DOHH2 (cell line): ENCODE results near the gene KCTD16.

Experiments
- H3F3A ChIP-seq: fragments of 200-600 bp; sonication (generic), shearing (Covaris generic); 2 replicates; pipeline ENCODE4 v1.6.0; 2016; ENCODE audit warnings: antibody characterized with exemption, mild to moderate bottlenecking; ENCODE audit not compliant: control insufficient read depth, insufficient read depth
- H3K27ac ChIP-seq: fragments of 200-600 bp; sonication (generic); 2 replicates; pipeline ENCODE4 v1.5.1; 2014; ENCODE audit warnings: low read depth, mild to moderate bottlenecking, low read length, moderate library complexity
- H3K27me3 ChIP-seq: fragments of 200-600 bp; sonication (generic); 2 replicates; pipeline ENCODE4 v1.6.1; 2014; ENCODE audit warnings: mild to moderate bottlenecking, low read length, mixed read lengths; ENCODE audit not compliant: control insufficient read depth
- H3K36me3 ChIP-seq: fragments of 200-600 bp; sonication (generic); 2 replicates; pipeline ENCODE4 v1.6.1; 2014; ENCODE audit warnings: mild to moderate bottlenecking, low read length, moderate library complexity, mixed read lengths; ENCODE audit not compliant: control insufficient read depth
- H3K4me1 ChIP-seq: fragments of 200-600 bp; sonication (generic); 2 replicates; pipeline ENCODE4 v1.6.1; 2014; ENCODE audit warnings: mild to moderate bottlenecking, low read length, mixed read lengths; ENCODE audit not compliant: control insufficient read depth
- H3K4me2 ChIP-seq: fragments of 200-600 bp; sonication (generic); 2 replicates; pipeline ENCODE4 v1.6.0; 2014; ENCODE audit warnings: mild to moderate bottlenecking, low read length, moderate library complexity
- H3K4me3 ChIP-seq: fragments of 200-600 bp; sonication (generic); 2 replicates; pipeline ENCODE4 v1.5.1; 2014; ENCODE audit warnings: mild to moderate bottlenecking, low read length, mixed read lengths
- H3K79me2 ChIP-seq: fragments of 200-600 bp; sonication (generic); 2 replicates; pipeline ENCODE4 v1.6.1; 2014; ENCODE audit warnings: mild to moderate bottlenecking, low read length, mixed read lengths; ENCODE audit not compliant: control insufficient read depth
- H3K9me2 ChIP-seq: fragments of 200-600 bp; sonication (generic); replicated peaks from 2 replicates; pipeline ENCODE4 v1.6.1; 2014; ENCODE audit warnings: mild to moderate bottlenecking, low read length, mixed read lengths; ENCODE audit not compliant: control insufficient read depth
- H3K9me3 ChIP-seq: fragments of 200-600 bp; sonication (generic); 2 replicates; pipeline ENCODE4 v1.6.1; 2014; ENCODE audit warnings: antibody characterized with exemption, low read length, mixed read lengths; ENCODE audit not compliant: control insufficient read depth, insufficient read depth
- H4K20me1 ChIP-seq: fragments of 200-600 bp; sonication (generic); 2 replicates; pipeline ENCODE4 v1.6.0; 2014; ENCODE audit warnings: low read depth, mild to moderate bottlenecking, antibody characterized with exemption, low read length, moderate library complexity; ENCODE audit not compliant: control insufficient read depth, insufficient read depth
- CTCF ChIP-seq: fragments of 200-600 bp; sonication (generic); IDR thresholded peaks from one replicate; pipeline ENCODE4 v1.5.1; 2014; ENCODE audit warnings: antibody characterized with exemption, mild to moderate bottlenecking, low read depth, low read length; ENCODE audit not compliant: poor library complexity, severe bottlenecking
- EZH2phosphoT487 ChIP-seq: fragments of 200-600 bp; sonication (generic); IDR thresholded peaks from 2 replicates; pipeline ENCODE4 v1.6.1; 2017; ENCODE audit warnings: borderline replicate concordance, mild to moderate bottlenecking, antibody characterized with exemption, low read length, moderate library complexity, mixed read lengths

KCTD16 gene

DNA sequence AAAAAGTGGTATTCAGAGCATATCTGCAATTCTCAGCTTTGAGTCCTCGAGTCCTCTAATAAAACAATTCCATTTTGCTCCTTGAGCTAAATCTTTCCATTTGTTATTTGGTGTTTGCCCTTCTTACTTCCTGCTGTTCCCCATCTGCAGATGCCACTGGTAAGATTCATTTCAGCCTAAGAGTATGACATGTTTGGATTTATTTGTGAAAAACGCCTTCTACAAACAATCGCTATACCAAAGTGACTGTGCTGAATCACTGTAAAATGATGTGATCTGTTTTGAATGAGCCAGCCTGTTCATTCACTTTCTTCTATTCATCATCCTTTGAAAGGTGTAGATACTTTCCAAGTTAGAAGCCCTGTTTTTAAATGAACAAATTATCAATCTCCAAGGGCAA lies 27.7 kb downstream of the KCTD16 start:
- H3K9me2 ChIP-seq = no peaks in the 10 kb centered on the region
- no peak overlapping the region for H3K4me2 ChIP-seq
- H3K79me2 ChIP-seq = no peaks in the 10 kb centered on the region
- no peak for TF ChIP-seq EZH2phosphoT487
- no peak for TF ChIP-seq CTCF
- H3K9me3 ChIP-seq = no peaks in the 10 kb centered on the region
- H3K27ac ChIP-seq = no peak overlapping the region
- no peaks in the 10 kb centered on the region; the same call in none of the 2 replicates for H3K27me3 ChIP-seq
- H3K4me3 ChIP-seq = no peak overlapping the region
- 0 out of 2 replicates have a peak, but pooled peaks cover 4% of the 10 kb centered on the region for H3K4me1 ChIP-seq
- H4K20me1 ChIP-seq = no peaks in the 10 kb centered on the region
- H3F3A ChIP-seq = no peaks in the 10 kb centered on the region
- H3K36me3 ChIP-seq = no peaks in the 10 kb centered on the region

- Histone ChIP-seq H3K79me2 (no peaks in the 10 kb centered on the region), H3K27ac (no peak overlapping the region)
- TF ChIP-seq CTCF = no peak
- no peak for TF ChIP-seq EZH2phosphoT487
These were observed 30.9 kb downstream of the KCTD16 start for GRCh38 chr5:144201588-144201987.

DNA sequence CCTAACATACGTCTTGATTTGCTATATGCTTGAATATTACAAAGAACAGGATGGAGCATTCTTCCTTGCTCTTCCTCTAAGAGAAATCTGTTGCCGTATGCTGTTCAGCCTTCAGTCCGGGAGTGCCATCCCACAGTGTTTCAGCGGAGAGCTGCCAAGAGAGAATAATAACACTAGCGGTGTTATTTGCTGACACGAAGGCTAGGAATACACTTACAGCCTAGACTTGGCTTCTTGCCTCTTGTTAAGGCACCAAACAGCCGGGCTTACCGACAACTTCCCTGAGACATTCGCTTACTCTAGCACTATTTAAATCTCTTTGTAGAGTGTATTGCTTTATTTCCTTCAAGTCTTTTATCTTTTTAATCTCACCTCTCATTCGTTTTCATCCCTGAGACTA lies 31.4 kb downstream of the KCTD16 start:
- Histone ChIP-seq H3K36me3 (no peaks in the 10 kb centered on the region), H3K79me2 (no peaks in the 10 kb centered on the region), H3K27ac (no peak overlapping the region), H3K4me3 (no peak overlapping the region), H3K4me2 (no peak overlapping the region), H3K9me3 (no peaks in the 10 kb centered on the region), H4K20me1 (no peaks in the 10 kb centered on the region), H3K9me2 (no peaks in the 10 kb centered on the region), H3K4me1 (no peaks in the 10 kb centered on the region), H3K27me3 (peaks cover 14% of the 10 kb centered on the region), H3F3A (no peaks in the 10 kb centered on the region)
- TF ChIP-seq CTCF (no peak), EZH2phosphoT487 (no peak)

More at GRCh38 chr5:144201588-144201987, 30.9 kb downstream of the KCTD16 start:
- Histone ChIP-seq H3K27me3 (peaks cover 14% of the 10 kb centered on the region), H3K4me3 (no peak overlapping the region), H3K4me2 (no peak overlapping the region), H3F3A (no peaks in the 10 kb centered on the region), H3K9me2 (no peaks in the 10 kb centered on the region), H3K36me3 (no peaks in the 10 kb centered on the region), H3K9me3 (no peaks in the 10 kb centered on the region), H4K20me1 (no peaks in the 10 kb centered on the region), H3K4me1 (no peaks in the 10 kb centered on the region)

DNA sequence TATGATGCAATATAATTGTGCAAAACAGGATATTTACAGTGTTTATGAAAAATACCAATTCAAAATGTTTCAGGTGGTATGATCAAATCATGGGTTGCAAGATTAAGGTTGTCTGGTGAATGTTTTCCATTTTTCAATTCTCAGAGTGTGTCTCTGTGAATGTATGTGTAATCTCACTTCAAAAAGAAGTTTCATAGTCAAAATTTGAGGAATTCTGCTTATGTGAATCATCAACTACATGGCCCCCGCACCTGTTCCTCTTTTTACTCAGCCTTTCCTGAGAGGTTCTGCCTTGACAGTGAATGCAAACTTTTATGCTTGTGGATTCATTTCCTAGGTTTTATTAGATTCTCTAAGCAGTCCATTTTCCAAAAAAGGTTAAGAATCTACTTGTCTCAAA lies 32.1 kb downstream of the KCTD16 start:
- no peaks in the 10 kb centered on the region for H3K4me1 ChIP-seq
- H3F3A ChIP-seq = no peaks in the 10 kb centered on the region
- no peaks in the 10 kb centered on the region for H3K36me3 ChIP-seq
- no peaks in the 10 kb centered on the region for H4K20me1 ChIP-seq
- TF ChIP-seq EZH2phosphoT487 (no peak), CTCF (no peak)
- H3K9me3 ChIP-seq = no peaks in the 10 kb centered on the region
- no peak overlapping the region for H3K27ac ChIP-seq
- H3K4me3 ChIP-seq = no peak overlapping the region
- no peak overlapping the region for H3K4me2 ChIP-seq
- H3K27me3 ChIP-seq = peaks cover 14% of the 10 kb centered on the region
- no peaks in the 10 kb centered on the region for H3K9me2 ChIP-seq
- H3K79me2 ChIP-seq = no peaks in the 10 kb centered on the region
